HG02798 (cell line): ENCODE data around the gene CEP250.

ENCODE experiments used
- ATAC-seq: cut with Tn5 transposase; IDR thresholded peaks from one replicate; pipeline ENCODE4 v1.9.1; 2021; ENCODE audit warnings: mild to moderate bottlenecking; ENCODE audit not compliant: unreplicated experiment, poor library complexity

Gene CEP250

GRCh38 chr20:35491823-35492222 lies 36.4 kb downstream of the CEP250 start:
- no peak for ATAC-seq

GRCh38 chr20:35492352-35492751 lies 37.0 kb downstream of the CEP250 start:
- no peak for ATAC-seq

GRCh38 chr20:35496481-35496880 lies 41.1 kb downstream of the CEP250 start:
- ATAC-seq = no peak

- ATAC-seq = no peak
Observed at GRCh38 chr20:35497320-35497719, 41.9 kb downstream of the CEP250 start.

GRCh38 chr20:35497780-35498189 lies 42.4 kb downstream of the CEP250 start:
- ATAC-seq = no peak

GRCh38 chr20:35499271-35499670 lies 43.9 kb downstream of the CEP250 start:
- ATAC-seq = no peak

- ATAC-seq = peak; percentile 66
Observed at GRCh38 chr20:35502352-35502751, 47.0 kb downstream of the CEP250 start.

GRCh38 chr20:35503281-35503680 lies 47.9 kb downstream of the CEP250 start:
- ATAC-seq = no peak

GRCh38 chr20:35503841-35504561 lies 48.6 kb downstream of the CEP250 start:
- no peak for ATAC-seq

GRCh38 chr20:35504751-35505150 lies 49.4 kb downstream of the CEP250 start:
- ATAC-seq = no peak

- ATAC-seq = no peak
Observed at GRCh38 chr20:35506179-35506578, 50.8 kb downstream of the CEP250 start.

- ATAC-seq = no peak
Observed at GRCh38 chr20:35506872-35507638, 51.7 kb downstream of the CEP250 start.

GRCh38 chr20:35508493-35509218 lies 53.3 kb downstream of the CEP250 start:
- ATAC-seq = no peak

GRCh38 chr20:35510951-35511735 lies 55.7 kb downstream of the CEP250 start:
- ATAC-seq = no peak

GRCh38 chr20:35511814-35512420 lies 56.5 kb downstream of the CEP250 start:
- no peak for ATAC-seq

- no peak for ATAC-seq
Observed at GRCh38 chr20:35514371-35514932, 59.1 kb downstream of the CEP250 start.

GRCh38 chr20:35515341-35515740 lies 59.9 kb downstream of the CEP250 start:
- no peak for ATAC-seq

GRCh38 chr20:35515949-35516645 lies 60.7 kb downstream of the CEP250 start:
- no peak for ATAC-seq

GRCh38 chr20:35517125-35517524 lies 61.7 kb downstream of the CEP250 start:
- no peak for ATAC-seq
